ENCODE results near the gene EAF1.
"Not testable (repeated sequence)": the region's sequence is repeated elsewhere in the genome, so short reads cannot be mapped to it uniquely, and the experiment has no call there.

Gene EAF1

GRCh38 chr3:15478640-15478979 lies 51.2 kb downstream of the EAF1 start:
- Histone ChIP-seq H3K4me1 (ENCODE audit: control insufficient read depth, insufficient read depth, low read length, unreplicated experiment) (no peaks in the 10 kb centered on the region), H3K4me3 (ENCODE audit: low read depth, low read length) (no peak overlapping the region), H3K79me2 (ENCODE audit: control insufficient read depth, insufficient read depth, low read length, unreplicated experiment) (no peaks in the 10 kb centered on the region), H3K27me3 (ENCODE audit: insufficient read depth, low read length) (peaks cover 4% of the 10 kb centered on the region; the same call in 1 of the 2 replicates), H3K27ac (ENCODE audit: low read depth, low read length) (no peak overlapping the region), H2AFZ (ENCODE audit: low read length, unreplicated experiment) (no peak overlapping the region), H3K36me3 (ENCODE audit: insufficient read depth, low read length) (no peaks in the 10 kb centered on the region)

- Histone ChIP-seq H2AFZ (ENCODE audit: low read length, unreplicated experiment) (no peak overlapping the region), H3K4me3 (ENCODE audit: low read depth, low read length) (no peak overlapping the region), H3K36me3 (ENCODE audit: insufficient read depth, low read length) (no peaks in the 10 kb centered on the region), H3K4me1 (ENCODE audit: control insufficient read depth, insufficient read depth, low read length, unreplicated experiment) (no peaks in the 10 kb centered on the region), H3K27ac (ENCODE audit: low read depth, low read length) (no peak overlapping the region), H3K27me3 (ENCODE audit: insufficient read depth, low read length) (peaks cover 4% of the 10 kb centered on the region), H3K79me2 (ENCODE audit: control insufficient read depth, insufficient read depth, low read length, unreplicated experiment) (no peaks in the 10 kb centered on the region)
Measured at GRCh38 chr3:15479400-15480224, 52.2 kb downstream of the EAF1 start.

DNA sequence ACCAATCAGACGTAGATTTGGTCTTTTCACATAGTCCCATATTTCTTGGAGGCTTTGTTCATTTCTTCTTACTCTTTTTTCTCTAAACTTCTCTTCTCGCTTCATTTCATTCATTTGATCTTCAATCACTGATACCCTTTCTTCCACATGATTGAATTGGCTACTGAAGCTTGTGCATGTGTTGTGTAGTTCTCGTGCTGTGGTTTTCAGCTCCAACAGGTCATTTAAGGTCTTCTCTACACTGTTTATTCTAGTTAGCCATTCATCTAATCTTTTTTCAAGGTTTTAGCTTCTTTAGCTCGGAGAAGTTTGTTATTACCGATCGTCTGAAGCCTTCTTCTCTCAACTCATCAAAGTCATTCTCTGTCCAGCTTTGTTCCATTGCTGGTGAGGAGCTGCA lies 57.2 kb downstream of the EAF1 start:
- H3K27ac ChIP-seq (ENCODE audit: low read depth, low read length); H2AFZ ChIP-seq (ENCODE audit: low read length, unreplicated experiment); H3K27me3 ChIP-seq (ENCODE audit: insufficient read depth, low read length); H3K4me3 ChIP-seq (ENCODE audit: low read depth, low read length); H3K36me3 ChIP-seq (ENCODE audit: insufficient read depth, low read length); H3K4me1 ChIP-seq (ENCODE audit: control insufficient read depth, insufficient read depth, low read length, unreplicated experiment); H3K79me2 ChIP-seq (ENCODE audit: control insufficient read depth, insufficient read depth, low read length, unreplicated experiment): not testable (repeated sequence)

GRCh38 chr3:15486020-15486419 lies 58.6 kb downstream of the EAF1 start:
- H3K4me1 ChIP-seq (ENCODE audit: control insufficient read depth, insufficient read depth, low read length, unreplicated experiment), result no peaks in the 10 kb centered on the region
- H2AFZ ChIP-seq (ENCODE audit: low read length, unreplicated experiment), result no peak overlapping the region
- H3K36me3 ChIP-seq (ENCODE audit: insufficient read depth, low read length), result no peaks in the 10 kb centered on the region
- peaks cover 4% of the 10 kb centered on the region for H3K27me3 ChIP-seq (ENCODE audit: insufficient read depth, low read length)
- H3K4me3 ChIP-seq (ENCODE audit: low read depth, low read length), result no peak overlapping the region
- no peak overlapping the region for H3K27ac ChIP-seq (ENCODE audit: low read depth, low read length)
- H3K79me2 ChIP-seq (ENCODE audit: control insufficient read depth, insufficient read depth, low read length, unreplicated experiment), result no peaks in the 10 kb centered on the region

DNA sequence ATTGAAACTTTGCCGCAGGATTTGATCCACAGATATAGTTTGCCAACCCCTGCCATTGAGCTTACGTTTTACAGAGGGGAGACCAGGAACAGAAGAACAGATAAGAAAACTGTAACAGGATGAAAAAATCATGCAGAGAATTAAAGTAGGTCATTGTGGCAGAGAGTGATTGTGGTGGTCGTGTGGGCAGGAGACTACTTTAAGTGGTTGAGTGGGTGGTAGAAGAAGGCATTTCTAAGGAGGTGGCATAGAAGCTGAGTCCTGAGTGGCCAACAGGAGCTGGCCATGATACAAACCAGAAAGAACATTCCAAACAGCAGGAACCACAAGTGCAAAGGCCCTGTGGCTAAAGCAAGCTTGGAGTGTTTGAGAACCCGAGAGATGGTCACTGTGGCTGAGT lies 59.6 kb downstream of the EAF1 start:
- H3K36me3 ChIP-seq (ENCODE audit: insufficient read depth, low read length), result no peaks in the 10 kb centered on the region
- no peak overlapping the region for H3K4me3 ChIP-seq (ENCODE audit: low read depth, low read length)
- peaks cover 4% of the 10 kb centered on the region for H3K27me3 ChIP-seq (ENCODE audit: insufficient read depth, low read length)
- no peak overlapping the region for H3K27ac ChIP-seq (ENCODE audit: low read depth, low read length)
- H2AFZ ChIP-seq (ENCODE audit: low read length, unreplicated experiment), result no peak overlapping the region
- H3K4me1 ChIP-seq (ENCODE audit: control insufficient read depth, insufficient read depth, low read length, unreplicated experiment), result no peaks in the 10 kb centered on the region
- no peaks in the 10 kb centered on the region for H3K79me2 ChIP-seq (ENCODE audit: control insufficient read depth, insufficient read depth, low read length, unreplicated experiment)

GRCh38 chr3:15488002-15488401 lies 60.6 kb downstream of the EAF1 start:
- Histone ChIP-seq H3K79me2 (ENCODE audit: control insufficient read depth, insufficient read depth, low read length, unreplicated experiment) (no peaks in the 10 kb centered on the region), H3K4me1 (ENCODE audit: control insufficient read depth, insufficient read depth, low read length, unreplicated experiment) (no peaks in the 10 kb centered on the region), H3K27ac (ENCODE audit: low read depth, low read length) (no peak overlapping the region), H3K27me3 (ENCODE audit: insufficient read depth, low read length) (peaks cover 4% of the 10 kb centered on the region), H3K4me3 (ENCODE audit: low read depth, low read length) (no peak overlapping the region), H2AFZ (ENCODE audit: low read length, unreplicated experiment) (no peak overlapping the region), H3K36me3 (ENCODE audit: insufficient read depth, low read length) (no peaks in the 10 kb centered on the region)

DNA sequence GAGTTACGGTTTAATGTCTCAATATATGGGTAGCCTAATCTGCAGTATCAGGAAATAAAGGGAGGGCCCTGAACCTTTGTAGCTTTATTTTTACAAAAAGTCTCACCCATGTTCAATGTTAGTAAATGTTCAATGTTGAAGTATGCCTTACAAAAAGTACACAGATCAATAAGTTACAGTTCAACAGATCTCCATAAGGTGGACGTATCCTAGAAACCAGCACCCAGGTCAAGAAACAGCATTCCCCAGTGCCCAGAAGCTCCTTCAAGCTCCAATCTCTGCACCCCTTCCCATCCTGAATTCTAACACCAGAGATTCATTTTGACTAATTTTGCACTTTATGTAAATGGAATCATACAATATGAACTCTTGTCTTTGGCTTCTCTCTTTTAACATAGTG lies 62.8 kb downstream of the EAF1 start:
- H3K27me3 ChIP-seq (ENCODE audit: insufficient read depth, low read length), result peaks cover 4% of the 10 kb centered on the region; the same call in 1 of the 2 replicates

GRCh38 chr3:15491143-15491542 lies 63.7 kb downstream of the EAF1 start:
- Histone ChIP-seq H3K36me3 (ENCODE audit: insufficient read depth, low read length) (no peaks in the 10 kb centered on the region), H3K4me3 (ENCODE audit: low read depth, low read length) (no peak overlapping the region), H3K79me2 (ENCODE audit: control insufficient read depth, insufficient read depth, low read length, unreplicated experiment) (no peaks in the 10 kb centered on the region), H2AFZ (ENCODE audit: low read length, unreplicated experiment) (no peak overlapping the region), H3K27me3 (ENCODE audit: insufficient read depth, low read length) (no peaks in the 10 kb centered on the region), H3K4me1 (ENCODE audit: control insufficient read depth, insufficient read depth, low read length, unreplicated experiment) (no peaks in the 10 kb centered on the region), H3K27ac (ENCODE audit: low read depth, low read length) (no peak overlapping the region)

More for the DNA sequence above, 62.8 kb downstream of the EAF1 start:
- Histone ChIP-seq H3K4me3 (ENCODE audit: low read depth, low read length) (no peak overlapping the region), H3K27ac (ENCODE audit: low read depth, low read length) (no peak overlapping the region), H3K79me2 (ENCODE audit: control insufficient read depth, insufficient read depth, low read length, unreplicated experiment) (no peaks in the 10 kb centered on the region), H2AFZ (ENCODE audit: low read length, unreplicated experiment) (no peak overlapping the region), H3K36me3 (ENCODE audit: insufficient read depth, low read length) (no peaks in the 10 kb centered on the region), H3K4me1 (ENCODE audit: control insufficient read depth, insufficient read depth, low read length, unreplicated experiment) (no peaks in the 10 kb centered on the region)
